WTC11 (cell line): ENCODE measurements around the gene COX19.

Experiments used
- ATF6 ChIP-seq: sonication (generic); formaldehyde crosslinking; IDR thresholded peaks from 2 replicates; pipeline ENCODE4 v1.8.1; 2023; ENCODE audit warnings: mild to moderate bottlenecking, missing genetic modification reagents
- CREM ChIP-seq: sonication (generic); formaldehyde crosslinking; IDR thresholded peaks from 2 replicates; pipeline ENCODE4 v1.8.1; 2022; ENCODE audit warnings: mild to moderate bottlenecking, missing genetic modification reagents, moderate library complexity
- CTCF ChIP-seq: fragments of 200-600 bp; IDR thresholded peaks from 2 replicates; pipeline ENCODE4 v1.8.0; 2022; ENCODE audit warnings: antibody characterized with exemption
- E2F5 ChIP-seq: sonication (generic); formaldehyde crosslinking; IDR thresholded peaks from 2 replicates; pipeline ENCODE4 v1.8.1; 2022; ENCODE audit warnings: mild to moderate bottlenecking, moderate library complexity, missing genetic modification reagents
- ELF4 ChIP-seq: sonication (generic); formaldehyde crosslinking; IDR thresholded peaks from 2 replicates; pipeline ENCODE4 v1.8.1; 2022; ENCODE audit warnings: low read depth, mild to moderate bottlenecking, moderate library complexity, missing genetic modification reagents
- JAZF1 ChIP-seq: fragments of 250-450 bp; sonication (Bioruptor Pico); IDR thresholded peaks from 2 replicates; pipeline ENCODE4 v1.9.0; 2021; ENCODE audit warnings: moderate library complexity, mild to moderate bottlenecking, inconsistent platforms
- JUN ChIP-seq: sonication (generic); formaldehyde crosslinking; IDR thresholded peaks from 2 replicates; pipeline ENCODE4 v1.8.0; 2023; ENCODE audit warnings: mild to moderate bottlenecking, missing genetic modification reagents
- MAX ChIP-seq: sonication (generic); formaldehyde crosslinking; IDR thresholded peaks from 2 replicates; pipeline ENCODE4 v1.8.0; 2022; ENCODE audit warnings: mild to moderate bottlenecking, missing genetic modification reagents
- MYBL2 ChIP-seq: sonication (generic); formaldehyde crosslinking; IDR thresholded peaks from 2 replicates; pipeline ENCODE4 v1.8.1; 2023; ENCODE audit warnings: mild to moderate bottlenecking, moderate library complexity, missing genetic modification reagents
- RELA ChIP-seq: sonication (generic); formaldehyde crosslinking; IDR thresholded peaks from 2 replicates; pipeline ENCODE4 v1.8.1; 2022; ENCODE audit warnings: missing genetic modification reagents, mild to moderate bottlenecking, borderline replicate concordance
- TEAD4 ChIP-seq: sonication (generic); formaldehyde crosslinking; IDR thresholded peaks from 2 replicates; pipeline ENCODE4 v1.8.0; 2022; ENCODE audit warnings: mild to moderate bottlenecking, missing genetic modification reagents
- ZBTB43 ChIP-seq: sonication (generic); formaldehyde crosslinking; IDR thresholded peaks from 2 replicates; pipeline ENCODE4 v1.8.1; 2023; ENCODE audit warnings: mild to moderate bottlenecking, missing genetic modification reagents

GRCh38 chr7:1012716-1013095, 37.4 kb upstream of the COX19 start:
- TF ChIP-seq RELA: no peak
- TF ChIP-seq CTCF: no peak
- no peak for TF ChIP-seq CREM (CRISPR knock-in tag)
- TF ChIP-seq TEAD4 (CRISPR knock-in tag): no peak
- no peak for TF ChIP-seq ELF4 (CRISPR knock-in tag)
- no peak for TF ChIP-seq MAX (CRISPR knock-in tag)
- TF ChIP-seq JUN (CRISPR knock-in tag): no peak
- TF ChIP-seq JAZF1 (CRISPR knock-in tag): no peak
- TF ChIP-seq ATF6 (CRISPR knock-in tag): no peak
- TF ChIP-seq ZBTB43: no peak
- TF ChIP-seq MYBL2: no peak
- TF ChIP-seq E2F5 (CRISPR knock-in tag): no peak
